Measurements from ENCODE around the gene ZNF407. TPM values are rescaled to one million over a fixed set of nuclear protein-coding genes. Genes with fewer than 3 reads are reported as not detected.

ZNF407 gene
- total and polyA plus RNA-seq, 2 experiments from 2014 or later: 2.1 to 10.4 TPM

- TF ChIP-seq REST (IDR thresholded peaks at IDR 0.05; ENCODE audit: unreplicated experiment): no peak
- TF ChIP-seq CTCF (conservative IDR thresholded peaks at IDR 0.05; ENCODE audit: low read depth in 2 of 2): no peak
- TF ChIP-seq POLR2AphosphoS5 (IDR thresholded peaks at IDR 0.05; ENCODE audit: low read depth): no peak
- TF ChIP-seq ETS1 (IDR thresholded peaks at IDR 0.05): no peak
- TF ChIP-seq JUNB (IDR thresholded peaks at IDR 0.05; ENCODE audit: unreplicated experiment): no peak
- no peak for TF ChIP-seq ZNF114 (CRISPR knock-in tag; IDR thresholded peaks at IDR 0.05)
- TF ChIP-seq EZH2phosphoT487 (IDR thresholded peaks at IDR 0.05; ENCODE audit: unreplicated experiment): no peak
- TF ChIP-seq ZNF331 (CRISPR knock-in tag; IDR thresholded peaks at IDR 0.05; ENCODE audit: low read depth): no peak
- no peak for TF ChIP-seq STAT1 (IDR thresholded peaks at IDR 0.05; ENCODE audit: unreplicated experiment)
Measured at GRCh38 chr18:74638210-74638609, 40.5 kb downstream of the ZNF407 start (continued).

GRCh38 chr18:74644713-74645112 lies 47.0 kb downstream of the ZNF407 start:
- Histone ChIP-seq H3K4me1 (ENCODE audit: insufficient read depth) (peaks cover 13% of the 10 kb centered on the region), H3K9me2 (ENCODE audit: insufficient read depth) (no peaks in the 10 kb centered on the region), H3F3A (replicated peaks; ENCODE audit: low read depth) (no peaks in the 10 kb centered on the region), H3K4me2 (no peak overlapping the region), H3K79me2 (replicated peaks; ENCODE audit: insufficient read depth) (no peaks in the 10 kb centered on the region), H3K27me3 (ENCODE audit: insufficient read depth) (no peaks in the 10 kb centered on the region), H3K36me3 (ENCODE audit: insufficient read depth) (no peaks in the 10 kb centered on the region; the same call in 1 of the 2 replicates), H3K4me3 (no peak overlapping the region), H4K20me1 (replicated peaks; ENCODE audit: insufficient read depth) (no peaks in the 10 kb centered on the region), H3K27ac (ENCODE audit: low read depth) (no peak overlapping the region), H2AFZ (no peak overlapping the region)
- Mint-ChIP-seq H3K27me3 (ENCODE audit: insufficient read depth, low read depth, poor library complexity) (no peaks in the 10 kb centered on the region), H3K9me3 (no peaks in the 10 kb centered on the region), H3K36me3 (ENCODE audit: low read depth) (no peaks in the 10 kb centered on the region), H3K4me1 (peaks cover 30% of the 10 kb centered on the region; the same call in 2 of the 3 replicates), H3K4me3 (no peak overlapping the region), H3K27ac (no peak overlapping the region)
- no peak for DNase-seq (ENCODE audit: low spot score)
- ATAC-seq: no peak
- TF ChIP-seq ZNF331 (CRISPR knock-in tag; IDR thresholded peaks at IDR 0.05; ENCODE audit: low read depth) (no peak), ZNF462 (CRISPR knock-in tag; IDR thresholded peaks at IDR 0.05) (no peak), JUNB (IDR thresholded peaks at IDR 0.05; ENCODE audit: unreplicated experiment) (no peak), EZH2 (IDR thresholded peaks at IDR 0.05; ENCODE audit: low read depth, unreplicated experiment) (no peak)
